ENCODE measurements around the gene IWS1. TPM values are rescaled to one million over a fixed set of nuclear protein-coding genes. Genes with fewer than 3 reads are reported as not detected.

Gene IWS1
- total RNA-seq, 1 donor from 2014 or later = 40.8 TPM

DNA sequence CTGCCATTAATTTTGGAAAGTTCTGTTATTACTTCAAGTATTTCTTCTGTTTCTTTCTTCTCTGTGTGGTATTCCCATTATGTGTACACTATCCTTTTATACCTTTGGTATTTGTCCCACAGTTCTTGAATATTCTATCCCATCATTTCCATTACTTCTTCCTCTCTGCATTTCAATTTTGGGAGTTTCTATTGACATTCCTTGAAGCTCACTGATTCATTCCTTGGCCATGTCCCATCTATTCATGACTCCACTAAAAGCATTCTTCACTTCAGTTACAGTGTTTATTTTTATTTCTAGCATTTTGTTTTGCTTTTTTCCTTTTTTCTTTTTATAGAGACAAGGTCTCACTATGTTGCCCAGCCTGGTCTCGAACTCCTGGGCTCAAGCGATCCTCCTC is 77.8 kb downstream of the IWS1 start:
- H3K27me3 ChIP-seq (ENCODE audit: control insufficient read depth, insufficient read depth, low read length) = no peaks in the 10 kb centered on the region
- FAIRE-seq = no peak
- no peak for TF ChIP-seq CTCF (IDR thresholded peaks at IDR 0.05; ENCODE audit: insufficient read depth, low read length, severe bottlenecking)
- H3K36me3 ChIP-seq (ENCODE audit: control insufficient read depth, insufficient read depth, low read length) = no peaks in the 10 kb centered on the region
- H3K4me3 ChIP-seq (ENCODE audit: low read depth, low read length) = no peak overlapping the region
- no peak for DNase-seq (ENCODE audit: low read depth)

GRCh38 chr2:127439343-127439742 is 86.9 kb downstream of the IWS1 start:
- Histone ChIP-seq H3K36me3 (ENCODE audit: control insufficient read depth, insufficient read depth, low read length) (no peaks in the 10 kb centered on the region), H3K27me3 (ENCODE audit: control insufficient read depth, insufficient read depth, low read length) (no peaks in the 10 kb centered on the region), H3K4me3 (ENCODE audit: low read depth, low read length) (no peak overlapping the region)
- FAIRE-seq (no peak), DNase-seq (ENCODE audit: low read depth) (no peak)
- no peak for TF ChIP-seq CTCF (IDR thresholded peaks at IDR 0.05; ENCODE audit: insufficient read depth, low read length, severe bottlenecking)

DNA sequence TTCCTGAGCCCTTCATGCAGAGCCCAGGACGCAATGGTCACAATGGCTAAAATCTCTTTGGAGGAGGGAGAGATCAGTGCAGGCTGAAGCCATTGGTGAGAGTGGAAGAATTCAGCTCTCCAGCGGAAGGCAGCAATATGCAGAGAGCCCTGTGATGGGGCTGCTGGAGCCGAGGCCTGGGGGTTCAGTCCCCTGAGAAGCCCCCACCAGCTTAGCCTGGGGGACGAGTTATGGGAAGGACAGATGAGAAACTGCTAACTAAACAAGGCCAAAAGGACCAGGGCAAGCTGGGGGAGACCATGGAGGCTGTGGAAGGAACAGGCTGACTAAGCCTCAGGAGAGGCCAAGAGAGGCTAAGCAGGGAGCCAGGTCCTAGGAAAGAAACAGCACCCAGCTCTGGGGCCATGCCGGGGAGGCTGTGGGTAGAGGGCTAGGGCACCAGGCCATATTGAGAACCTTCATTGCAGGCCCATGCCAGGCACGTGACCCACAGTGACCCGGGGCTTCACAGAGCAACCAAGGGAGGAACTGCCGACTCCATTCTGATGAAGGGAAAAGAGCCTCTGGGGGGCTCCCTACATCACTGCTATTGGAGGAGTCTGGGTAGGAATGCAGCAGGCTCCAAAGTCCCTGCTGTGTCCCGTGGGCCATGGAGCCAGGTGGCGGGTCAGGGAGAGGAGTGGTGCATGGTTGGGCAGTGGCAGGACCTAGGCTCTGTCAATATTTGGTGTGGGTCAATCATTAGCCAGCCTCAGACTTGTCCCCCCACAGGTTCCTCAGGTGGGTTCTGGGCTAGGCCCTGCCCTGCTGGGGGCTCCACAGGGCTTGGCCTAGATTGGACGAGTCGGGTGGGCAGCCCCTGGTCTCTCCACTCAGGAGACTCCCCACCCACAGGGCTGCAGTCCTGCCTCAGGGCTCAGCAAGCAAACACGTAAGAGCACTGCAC is 88.2 kb downstream of the IWS1 start:
- no peaks in the 10 kb centered on the region for H3K36me3 ChIP-seq (ENCODE audit: control insufficient read depth, insufficient read depth, low read length)
- no peak for FAIRE-seq
- no peaks in the 10 kb centered on the region for H3K27me3 ChIP-seq (ENCODE audit: control insufficient read depth, insufficient read depth, low read length)
- no peak for TF ChIP-seq CTCF (IDR thresholded peaks at IDR 0.05; ENCODE audit: insufficient read depth, low read length, severe bottlenecking)
- no peak for DNase-seq (ENCODE audit: low read depth)
- no peak overlapping the region for H3K4me3 ChIP-seq (ENCODE audit: low read depth, low read length)

- no peak for DNase-seq (ENCODE audit: low read depth)
- H3K36me3 ChIP-seq (ENCODE audit: control insufficient read depth, insufficient read depth, low read length) = no peaks in the 10 kb centered on the region
- TF ChIP-seq CTCF (IDR thresholded peaks at IDR 0.05; ENCODE audit: insufficient read depth, low read length, severe bottlenecking) = no peak
These were observed 89.2 kb downstream of the IWS1 start for GRCh38 chr2:127437056-127437455.

DNA sequence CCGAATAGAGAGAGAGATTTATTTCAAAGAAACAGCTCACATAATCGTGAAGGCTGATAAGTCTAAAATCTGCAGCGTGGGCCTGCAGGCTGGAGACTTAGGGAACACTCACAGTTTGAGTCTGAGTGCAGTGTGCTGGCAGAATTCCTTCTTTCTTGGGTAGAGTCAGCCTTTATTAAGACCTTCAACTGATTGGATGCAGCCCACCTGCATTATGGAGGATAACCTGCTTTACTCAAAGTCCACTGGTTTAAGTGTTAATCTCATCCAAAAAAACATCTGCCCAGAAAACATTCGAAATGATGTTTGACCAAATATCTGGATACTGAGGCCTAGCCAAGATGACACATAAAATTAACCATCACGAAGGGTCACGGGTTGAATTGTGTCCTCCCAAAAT is 91.8 kb downstream of the IWS1 start:
- no peak for TF ChIP-seq CTCF (IDR thresholded peaks at IDR 0.05; ENCODE audit: insufficient read depth, low read length, severe bottlenecking)
- DNase-seq (ENCODE audit: low read depth) = no peak
- no peaks in the 10 kb centered on the region for H3K27me3 ChIP-seq (ENCODE audit: control insufficient read depth, insufficient read depth, low read length)
- H3K36me3 ChIP-seq (ENCODE audit: control insufficient read depth, insufficient read depth, low read length) = no peaks in the 10 kb centered on the region
- FAIRE-seq = no peak
- H3K4me3 ChIP-seq (ENCODE audit: low read depth, low read length) = no peak overlapping the region

More at GRCh38 chr2:127437056-127437455, 89.2 kb downstream of the IWS1 start:
- Histone ChIP-seq H3K4me3 (ENCODE audit: low read depth, low read length) (no peak overlapping the region), H3K27me3 (ENCODE audit: control insufficient read depth, insufficient read depth, low read length) (no peaks in the 10 kb centered on the region)
- FAIRE-seq = no peak

Measured in bronchial epithelial cell (primary cell).